Ishikawa (cell line): ENCODE measurements around the gene COL4A2.

Source experiments
- CREB1 ChIP-seq: IDR thresholded peaks from 2 replicates; pipeline ENCODE4 v1.6.1; 2012; ENCODE audit warnings: low read depth
- EGR1 ChIP-seq: IDR thresholded peaks from 2 replicates; pipeline ENCODE4 v1.6.1; 2012
- EP300 ChIP-seq: IDR thresholded peaks from 2 replicates; pipeline ENCODE4 v1.6.1; 2012; ENCODE audit warnings: borderline replicate concordance
- FOXM1 ChIP-seq: IDR thresholded peaks from 2 replicates; pipeline ENCODE4 v1.6.1; 2012; ENCODE audit warnings: low read depth, borderline replicate concordance
- MAX ChIP-seq: IDR thresholded peaks from 2 replicates; pipeline ENCODE4 v1.6.1; 2012
- REST ChIP-seq: IDR thresholded peaks from 2 replicates; pipeline ENCODE4 v1.6.1; 2012; ENCODE audit warnings: low read depth, mild to moderate bottlenecking
- TAF1 ChIP-seq: IDR thresholded peaks from 2 replicates; pipeline ENCODE4 v1.6.1; 2012; ENCODE audit warnings: low read depth, mild to moderate bottlenecking

- no peak for TF ChIP-seq TAF1
- no peak for TF ChIP-seq EP300
- TF ChIP-seq EGR1 = no peak
- no peak for TF ChIP-seq REST
- TF ChIP-seq FOXM1 = no peak
- TF ChIP-seq MAX = no peak
- no peak for TF ChIP-seq CREB1
Measured at GRCh38 chr13:110413676-110414040, 106.6 kb downstream of the COL4A2 start.
